Measurements from ENCODE around the gene SYNDIG1.

SYNDIG1 gene

GRCh38 chr20:24588047-24588635 lies 118.7 kb downstream of the SYNDIG1 start:
- DNase-seq, result no peak

- no peak for DNase-seq
Observed at GRCh38 chr20:24588725-24589340, 119.4 kb downstream of the SYNDIG1 start.

DNA sequence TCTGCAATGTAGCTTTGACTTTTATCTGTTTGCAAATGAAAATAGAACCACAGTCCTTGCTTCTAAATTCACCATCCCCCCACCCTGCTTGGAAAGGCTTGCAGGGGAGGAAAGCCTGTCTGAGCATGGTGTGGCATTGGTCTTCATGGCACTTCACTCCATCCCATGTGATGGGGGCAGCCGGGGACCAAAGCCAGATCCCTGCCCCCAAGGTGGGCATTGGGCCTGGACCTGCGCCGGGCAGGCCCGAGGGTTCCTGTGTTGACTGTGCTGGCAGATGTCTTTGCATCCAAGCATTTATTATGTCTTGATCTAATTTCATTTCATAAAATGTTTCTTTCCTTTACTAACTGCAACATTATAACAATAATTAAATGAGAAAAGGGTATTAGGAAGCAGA lies 120.0 kb downstream of the SYNDIG1 start:
- no peak for DNase-seq

- no peak for DNase-seq
Observed at GRCh38 chr20:24589815-24590177, 120.4 kb downstream of the SYNDIG1 start.

- no peak for DNase-seq
Observed at GRCh38 chr20:24590178-24590982, 121.0 kb downstream of the SYNDIG1 start.

GRCh38 chr20:24597051-24597450 lies 127.6 kb downstream of the SYNDIG1 start:
- DNase-seq, result no peak

DNA sequence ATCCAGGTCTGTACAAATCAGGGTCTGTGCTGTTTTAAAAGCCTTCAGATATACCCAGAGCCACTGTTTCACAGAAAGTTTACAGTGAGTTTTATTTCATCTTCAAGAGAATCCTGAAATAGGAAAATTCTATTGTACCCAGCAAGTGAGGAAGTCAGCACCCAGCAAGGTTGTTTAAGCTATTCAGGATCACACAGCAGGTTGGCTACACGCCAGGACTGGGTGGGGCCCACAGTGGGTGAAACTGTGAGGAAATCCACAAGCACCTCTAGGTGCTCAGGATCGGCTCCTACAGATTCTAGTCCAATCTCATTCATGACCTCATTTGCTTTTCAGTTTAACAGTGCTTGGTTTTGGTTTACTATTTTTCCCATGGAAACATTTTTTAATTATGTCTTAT lies 128.9 kb downstream of the SYNDIG1 start:
- no peak for DNase-seq

DNA sequence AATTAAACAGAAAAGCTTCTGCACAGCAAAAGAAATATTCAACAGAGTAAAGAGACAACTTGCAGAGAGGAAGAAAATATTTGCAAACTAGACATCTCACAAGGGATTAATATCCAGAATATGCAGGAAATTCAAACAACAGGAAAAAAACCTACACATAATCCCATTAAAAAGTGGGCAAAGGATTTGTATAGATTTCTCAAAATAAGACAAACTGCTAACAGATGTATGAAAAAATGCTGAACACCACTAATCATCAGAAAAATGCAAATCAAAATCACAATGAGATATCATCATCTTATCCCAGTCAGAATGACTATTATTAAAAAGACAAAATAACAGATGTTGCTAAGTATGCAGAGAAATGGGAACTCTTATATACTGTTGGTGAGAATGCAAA lies 129.6 kb downstream of the SYNDIG1 start:
- DNase-seq, result no peak

- DNase-seq, result no peak
Observed at GRCh38 chr20:24600012-24600411, 130.6 kb downstream of the SYNDIG1 start.

GRCh38 chr20:24603454-24603853 lies 134.0 kb downstream of the SYNDIG1 start:
- DNase-seq, result no peak

DNA sequence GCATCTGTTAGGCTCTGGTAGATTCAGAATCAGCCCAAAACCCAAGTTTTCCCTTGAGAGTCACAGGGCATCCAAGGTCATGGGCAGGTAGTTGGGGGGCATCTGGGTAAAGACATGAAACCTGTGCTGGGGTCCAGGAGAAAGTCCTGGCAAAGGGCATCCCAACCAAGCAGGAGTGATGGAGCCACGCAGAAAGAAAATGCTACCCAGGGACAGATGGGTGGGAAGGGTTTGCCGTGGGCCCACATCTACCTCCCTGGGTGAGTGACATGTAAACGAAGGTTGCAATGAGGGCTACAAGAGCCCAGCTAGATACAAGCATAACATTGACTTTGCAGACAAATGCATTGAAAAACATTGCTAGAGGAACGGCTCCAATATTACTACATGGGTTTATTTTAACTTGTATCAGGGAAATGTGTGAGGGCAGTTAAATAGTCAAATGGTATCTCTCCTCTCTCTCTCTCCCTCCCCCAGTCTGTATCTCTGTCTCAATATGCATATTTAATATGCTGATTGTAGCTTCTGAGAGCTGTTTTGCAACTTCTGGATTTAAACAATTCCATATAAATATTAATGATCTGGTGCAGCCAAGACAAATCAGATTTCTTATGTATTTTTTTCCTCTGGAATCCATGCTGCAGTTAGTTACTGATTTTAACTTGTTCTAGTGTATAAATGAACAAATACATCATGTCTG lies 135.7 kb downstream of the SYNDIG1 start:
- no peak for DNase-seq

- no peak for DNase-seq
Observed at GRCh38 chr20:24605937-24606455, 136.6 kb downstream of the SYNDIG1 start.

- no peak for DNase-seq
Observed at GRCh38 chr20:24607402-24607801, 138.0 kb downstream of the SYNDIG1 start.

DNA sequence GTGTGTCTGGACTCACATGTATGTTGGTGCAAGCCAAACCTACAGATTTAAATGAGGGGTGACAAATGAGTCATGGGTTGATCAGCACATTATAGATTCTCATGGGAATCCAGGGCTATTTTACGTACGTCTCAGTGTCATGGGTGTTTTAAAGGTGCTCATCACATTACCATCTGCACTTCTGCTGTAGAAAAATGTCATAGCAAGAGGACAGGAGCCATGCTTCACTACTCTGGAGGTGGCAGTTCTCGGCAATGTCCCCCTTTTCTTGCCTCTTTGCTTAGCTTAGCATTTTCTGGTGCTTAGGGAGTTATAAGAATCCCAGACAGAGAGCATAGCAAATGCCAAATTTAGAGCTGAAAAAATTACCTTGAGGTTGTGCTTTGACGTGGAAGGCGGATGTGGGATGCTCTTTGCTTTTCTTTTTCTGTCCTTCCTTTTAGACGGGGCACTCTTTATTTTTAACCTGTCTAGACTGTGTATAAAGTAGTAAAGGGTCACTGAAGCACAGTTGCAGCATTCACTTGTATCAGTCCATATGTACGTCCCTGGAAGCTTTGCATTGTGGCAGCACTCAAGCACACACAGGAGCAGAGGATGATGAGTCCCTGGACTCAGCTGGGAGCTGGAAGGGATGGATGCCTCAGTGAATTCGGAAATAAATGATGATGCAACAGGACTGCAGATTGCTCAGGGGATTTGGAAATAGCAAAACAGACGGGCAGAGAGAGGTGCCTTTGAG lies 139.7 kb downstream of the SYNDIG1 start:
- DNase-seq, result no peak

DNA sequence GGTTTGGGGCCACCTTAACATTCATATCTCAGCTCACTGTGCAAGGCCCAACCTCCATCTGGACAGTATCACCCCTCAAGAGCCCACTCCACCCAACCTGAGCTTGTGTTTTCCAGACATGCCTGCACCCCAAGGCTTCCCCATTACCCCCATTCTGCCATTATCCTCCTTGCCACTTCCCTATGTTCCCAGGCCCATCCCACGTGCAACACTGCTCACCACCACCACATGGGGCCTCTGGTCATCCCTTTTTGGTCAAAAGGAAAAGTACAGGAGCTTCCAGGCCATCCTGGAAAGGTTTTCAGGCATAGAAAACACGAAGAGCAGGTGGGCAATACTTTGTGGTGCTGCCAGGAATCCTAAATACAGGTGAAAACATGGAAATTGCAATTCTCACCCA lies 140.3 kb downstream of the SYNDIG1 start:
- no peak for DNase-seq

- no peak for DNase-seq
Observed at GRCh38 chr20:24610341-24611115, 141.1 kb downstream of the SYNDIG1 start.

DNA sequence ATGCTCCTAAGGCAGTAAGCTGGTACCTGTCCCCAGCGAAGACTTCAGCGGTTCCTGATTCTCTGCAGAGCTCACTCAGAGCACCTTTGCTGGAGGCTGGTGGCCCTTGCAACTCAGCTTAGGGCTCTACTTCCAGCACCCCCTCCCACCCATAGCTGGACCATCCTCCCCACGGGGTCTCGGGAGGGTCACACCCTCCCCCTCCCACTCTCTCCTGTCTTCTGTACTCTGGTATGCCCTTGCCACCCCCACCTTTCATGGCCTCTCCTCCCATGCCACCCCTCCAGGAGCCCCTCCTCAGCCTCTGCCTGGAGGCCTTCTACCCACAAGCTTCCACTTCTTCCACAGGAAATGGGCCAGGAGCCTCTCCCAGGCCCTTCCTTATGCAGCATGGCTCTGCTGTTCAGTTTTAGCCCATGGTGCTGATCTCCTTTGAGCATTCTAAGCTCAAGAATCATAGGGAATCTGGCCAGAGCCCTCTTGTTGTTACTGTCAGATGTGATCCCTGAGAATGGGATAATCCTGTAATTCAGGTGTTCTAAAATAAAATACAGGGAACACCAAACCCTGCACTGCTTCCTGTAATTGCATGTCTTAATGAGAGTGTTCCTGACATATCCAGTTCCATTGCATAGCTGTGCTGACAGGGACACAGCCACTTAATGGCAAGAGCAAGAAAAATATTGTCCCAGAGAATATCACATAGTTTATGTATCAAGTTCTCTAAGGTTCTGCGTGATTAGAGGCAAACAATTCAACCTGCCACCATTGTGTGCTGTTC lies 142.1 kb downstream of the SYNDIG1 start:
- no peak for DNase-seq

- no peak for DNase-seq
Observed at GRCh38 chr20:24612799-24613775, 143.7 kb downstream of the SYNDIG1 start.

DNA sequence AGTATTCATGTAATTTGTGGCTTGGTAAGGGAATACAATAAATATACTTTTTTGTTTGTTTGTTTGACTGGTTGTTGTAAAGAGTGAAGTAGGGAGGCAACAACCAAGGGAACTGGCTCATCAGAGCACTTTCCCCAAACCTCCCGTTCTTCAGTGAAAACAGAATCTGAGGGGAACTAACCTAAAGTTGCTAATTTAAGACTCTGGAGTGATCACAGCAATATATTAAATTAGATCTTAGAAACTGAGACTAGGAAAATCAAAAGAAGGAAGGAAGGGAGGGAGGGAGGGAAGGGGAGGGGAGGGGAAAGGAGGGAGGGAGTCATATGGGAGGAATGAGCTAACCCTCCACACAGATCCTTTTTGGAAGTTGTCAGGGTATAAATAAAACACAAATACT lies 144.9 kb downstream of the SYNDIG1 start:
- DNase-seq, result no peak

DNA sequence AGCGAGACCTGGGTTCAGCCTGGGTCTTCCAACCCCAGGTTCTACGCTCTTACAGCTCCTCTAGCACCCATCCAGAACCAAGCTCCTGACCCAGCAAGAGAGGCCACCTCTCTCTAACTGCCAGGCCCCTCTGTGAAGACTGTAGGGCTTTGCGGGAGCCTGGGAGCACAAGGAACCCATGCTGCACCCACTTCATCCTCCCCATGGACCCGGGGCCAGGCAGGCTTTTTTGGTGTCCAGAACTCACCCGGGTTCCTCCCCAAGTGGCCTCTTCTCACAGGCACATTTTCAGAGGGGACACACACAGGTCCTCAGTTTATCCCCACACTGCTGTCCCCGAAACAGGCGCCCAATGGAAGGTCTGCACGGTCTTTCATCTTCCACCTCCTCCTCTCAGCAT lies 145.9 kb downstream of the SYNDIG1 start:
- DNase-seq, result no peak
